Measurements from ENCODE around the gene JAKMIP3. TPM values are rescaled to one million over a fixed set of nuclear protein-coding genes. Genes with fewer than 3 reads are reported as not detected.

Gene JAKMIP3
- total RNA-seq = 1 to 10 TPM in 1 of 4 donors, under 1 TPM in 3; 0.32 to 1.1 (median 0.51) TPM

DNA sequence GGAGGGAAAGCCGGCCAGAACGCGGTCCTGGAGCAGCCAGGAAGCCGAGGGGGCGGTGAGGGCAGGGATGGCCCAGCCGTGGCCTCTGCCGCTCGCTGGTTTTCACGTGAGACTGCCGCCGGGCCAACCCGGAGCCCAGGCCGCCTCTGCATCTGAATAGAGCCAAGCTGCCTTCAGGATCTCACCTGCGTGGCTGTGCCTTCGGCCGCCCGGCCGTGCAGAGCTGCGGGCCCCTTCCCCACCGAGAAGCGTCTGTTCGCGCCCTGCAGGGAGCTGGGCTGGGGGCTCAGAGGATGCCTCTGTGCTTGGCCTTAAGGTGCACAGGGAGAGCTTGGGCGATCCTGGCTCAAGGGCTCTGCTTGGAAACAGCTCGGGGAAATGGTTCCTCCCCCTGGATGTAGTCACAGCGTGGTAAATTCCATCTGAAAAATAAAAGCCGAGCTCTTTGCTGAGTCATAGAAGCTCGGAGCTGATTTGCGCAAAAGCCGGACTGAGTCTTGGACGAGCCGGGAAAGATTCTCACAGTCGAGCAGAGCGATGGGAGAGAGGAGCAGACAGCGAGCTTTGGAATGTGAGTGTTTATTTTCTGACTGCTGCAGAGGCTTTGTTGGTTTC lies at the start of gene JAKMIP3:
Gene JAKMIP3, plus strand, starts transcription at position 456 of the 615 bp plus-strand sequence. CDS start 38,863 bp downstream, outside the sequence.
- TF ChIP-seq POLR2A (IDR thresholded peaks at IDR 0.05) = no peak
- peak; percentile 33 to 84 for DNase-seq (ENCODE audit: low spot score in 2 of 2)
- 8% methylated on average over 32 to 34 of the region's 35 CpGs for WGBS, 2 donors
- intact Hi-C loops (cut with DNase I; ENCODE audit: low total_unique reads) = no loop called here
- peak within 1 kb of the TSS; percentile 16 for H3K4me3 ChIP-seq (ENCODE audit: low read depth, poor library complexity, severe bottlenecking)

DNA sequence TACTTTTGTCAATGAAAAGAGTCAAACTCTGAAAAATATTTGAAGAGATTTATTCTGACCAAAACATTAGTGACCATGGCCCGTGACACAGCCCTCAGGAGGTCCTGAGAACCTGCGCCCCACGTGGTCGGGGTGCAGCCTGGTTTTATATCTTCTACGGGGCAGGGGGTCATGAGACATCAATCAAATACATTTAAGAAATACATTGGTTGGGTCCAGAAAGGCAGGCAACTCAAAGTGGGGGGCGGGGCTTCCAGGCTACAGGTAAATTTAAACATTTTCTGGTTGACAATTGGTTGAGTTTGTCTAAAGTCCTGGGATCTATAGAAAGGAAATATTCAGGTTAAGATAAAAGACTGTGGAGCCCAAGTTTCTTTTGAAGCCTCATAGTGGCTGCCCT lies 49.2 kb upstream of the JAKMIP3 start:
- DNase-seq (ENCODE audit: low spot score in 2 of 2) = no peak
- no peak for TF ChIP-seq POLR2A (IDR thresholded peaks at IDR 0.05)
- TF ChIP-seq, protein P1, sequence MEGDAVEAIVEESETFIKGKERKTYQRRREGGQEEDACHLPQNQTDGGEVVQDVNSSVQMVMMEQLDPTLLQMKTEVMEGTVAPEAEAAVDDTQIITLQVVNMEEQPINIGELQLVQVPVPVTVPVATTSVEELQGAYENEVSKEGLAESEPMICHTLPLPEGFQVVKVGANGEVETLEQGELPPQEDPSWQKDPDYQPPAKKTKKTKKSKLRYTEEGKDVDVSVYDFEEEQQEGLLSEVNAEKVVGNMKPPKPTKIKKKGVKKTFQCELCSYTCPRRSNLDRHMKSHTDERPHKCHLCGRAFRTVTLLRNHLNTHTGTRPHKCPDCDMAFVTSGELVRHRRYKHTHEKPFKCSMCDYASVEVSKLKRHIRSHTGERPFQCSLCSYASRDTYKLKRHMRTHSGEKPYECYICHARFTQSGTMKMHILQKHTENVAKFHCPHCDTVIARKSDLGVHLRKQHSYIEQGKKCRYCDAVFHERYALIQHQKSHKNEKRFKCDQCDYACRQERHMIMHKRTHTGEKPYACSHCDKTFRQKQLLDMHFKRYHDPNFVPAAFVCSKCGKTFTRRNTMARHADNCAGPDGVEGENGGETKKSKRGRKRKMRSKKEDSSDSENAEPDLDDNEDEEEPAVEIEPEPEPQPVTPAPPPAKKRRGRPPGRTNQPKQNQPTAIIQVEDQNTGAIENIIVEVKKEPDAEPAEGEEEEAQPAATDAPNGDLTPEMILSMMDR (IDR thresholded peaks at IDR 0.05) = no peak
- WGBS, 2 donors = 75 to 79% methylated on average over 6 of the region's 6 CpGs
- intact Hi-C loops (cut with DNase I; ENCODE audit: low total_unique reads) = no loop called here
- H3K4me3 ChIP-seq (ENCODE audit: low read depth, poor library complexity, severe bottlenecking) = no peak overlapping the region

DNA sequence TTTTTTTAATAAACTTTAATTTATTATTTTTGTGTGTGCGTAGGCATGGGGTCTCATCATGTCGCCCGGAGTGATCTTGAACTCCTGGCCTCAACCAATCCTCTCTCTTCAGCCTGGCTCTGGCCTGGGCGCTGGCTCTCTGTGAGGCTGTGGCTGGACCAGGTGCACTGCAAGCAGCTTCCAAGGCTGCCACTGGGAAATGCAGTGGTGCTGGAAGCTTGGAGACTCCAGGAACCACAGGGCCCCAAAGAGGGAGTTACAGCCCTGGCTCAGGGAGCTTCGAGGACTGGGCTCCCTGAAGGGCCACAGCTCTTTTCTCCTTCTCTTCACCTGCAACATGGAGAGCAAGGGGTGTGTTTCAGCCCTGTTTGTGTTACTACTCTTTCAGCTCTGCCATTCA lies 47.3 kb upstream of the JAKMIP3 start:
- no peak overlapping the region for H3K4me3 ChIP-seq (ENCODE audit: low read depth, poor library complexity, severe bottlenecking)
- 57 to 91% methylated on average over 5 of the region's 5 CpGs for WGBS, 2 donors
- intact Hi-C loops (cut with DNase I; ENCODE audit: low total_unique reads) = no loop called here
- TF ChIP-seq, protein P1 (IDR thresholded peaks at IDR 0.05) = no peak
- no peak for TF ChIP-seq POLR2A (IDR thresholded peaks at IDR 0.05)
- no peak for DNase-seq (ENCODE audit: low spot score in 2 of 2)

DNA sequence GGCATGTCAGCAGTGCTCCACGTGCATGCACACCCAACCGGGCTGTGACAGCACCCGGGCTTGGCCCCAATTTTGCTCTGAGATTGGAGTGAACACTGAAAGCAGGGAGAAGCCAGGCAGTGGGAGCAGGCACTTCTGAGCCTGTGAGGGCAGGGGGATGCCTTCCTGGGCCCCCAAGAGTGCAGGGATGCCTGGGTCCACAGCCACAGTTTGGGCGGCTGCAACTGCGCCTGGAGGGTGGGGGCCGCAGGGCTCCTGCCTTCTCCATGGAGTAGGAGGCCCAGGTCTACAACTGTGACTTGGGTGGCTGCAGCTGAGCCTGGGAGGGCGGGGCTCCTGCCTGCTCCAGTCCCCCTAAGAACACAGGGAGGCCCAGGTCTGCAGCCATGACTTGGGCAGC lies 46.4 kb upstream of the JAKMIP3 start:
- no peak overlapping the region for H3K4me3 ChIP-seq (ENCODE audit: low read depth, poor library complexity, severe bottlenecking)
- no peak for DNase-seq (ENCODE audit: low spot score in 2 of 2)
- TF ChIP-seq POLR2A (IDR thresholded peaks at IDR 0.05) = no peak
- TF ChIP-seq, protein P1 (IDR thresholded peaks at IDR 0.05) = no peak
- WGBS, 2 donors = 97 to 100% methylated on average over 3 to 6 of the region's 7 CpGs
- intact Hi-C loops (cut with DNase I; ENCODE audit: low total_unique reads) = no loop called here

DNA sequence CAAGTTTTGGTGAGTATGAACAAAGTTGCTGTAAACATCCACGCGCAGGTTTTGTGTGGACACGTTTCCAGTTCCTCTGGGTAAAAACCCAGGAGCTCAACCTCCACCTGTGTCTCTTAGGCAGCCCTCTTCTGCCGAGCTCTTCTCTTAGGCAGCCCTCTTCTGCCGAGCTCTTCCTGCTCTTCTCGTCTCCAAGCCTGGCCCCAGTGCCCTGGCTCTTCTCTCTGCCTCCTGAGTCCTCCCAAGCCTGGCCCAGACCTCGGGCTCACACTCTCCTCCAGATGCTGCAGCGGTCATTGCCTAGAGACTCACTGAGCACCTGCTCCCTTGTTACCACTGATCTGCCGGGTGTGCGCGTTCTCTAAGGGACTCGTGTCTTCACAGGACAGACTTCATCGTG lies 45.3 kb upstream of the JAKMIP3 start:
- no peak for DNase-seq (ENCODE audit: low spot score in 2 of 2)
- intact Hi-C loops (cut with DNase I; ENCODE audit: low total_unique reads) = no loop called here
- 84 to 87% methylated on average over 13 of the region's 13 CpGs for WGBS, 2 donors
- TF ChIP-seq, protein P1 (IDR thresholded peaks at IDR 0.05) = no peak
- no peak for TF ChIP-seq POLR2A (IDR thresholded peaks at IDR 0.05)
- H3K4me3 ChIP-seq (ENCODE audit: low read depth, poor library complexity, severe bottlenecking) = no peak overlapping the region

DNA sequence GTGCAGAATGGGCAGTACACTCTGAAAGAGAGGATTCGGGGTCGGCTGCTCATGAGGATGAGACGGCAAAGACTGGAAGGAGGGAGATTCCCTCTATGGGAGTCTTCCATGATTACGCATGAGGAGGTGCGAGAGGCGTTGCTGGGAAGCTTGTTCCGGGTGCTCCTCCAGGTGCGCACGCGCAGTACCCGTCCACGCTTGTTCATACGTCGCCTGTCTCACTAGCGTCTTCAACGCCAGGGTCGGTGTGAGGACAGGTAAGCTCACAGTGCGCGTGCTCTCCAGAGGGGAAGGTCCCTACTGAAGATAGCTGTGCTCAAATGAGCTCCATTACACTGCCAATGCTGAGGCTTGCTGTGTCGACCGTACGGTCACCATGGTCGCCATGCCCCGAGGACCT lies 44.7 kb upstream of the JAKMIP3 start:
- WGBS, 2 donors = 91 to 92% methylated on average over 23 to 24 of the region's 24 CpGs
- intact Hi-C loops (cut with DNase I; ENCODE audit: low total_unique reads) = no loop called here
- TF ChIP-seq, protein P1 (IDR thresholded peaks at IDR 0.05) = no peak
- no peak for TF ChIP-seq POLR2A (IDR thresholded peaks at IDR 0.05)
- no peak for DNase-seq (ENCODE audit: low spot score in 2 of 2)
- H3K4me3 ChIP-seq (ENCODE audit: low read depth, poor library complexity, severe bottlenecking) = no peak overlapping the region
